Right atrium auricular region (tissue), 2 donors: ENCODE measurements around the gene RAB3D. TPM values are rescaled to one million over a fixed set of nuclear protein-coding genes. Genes with fewer than 3 reads are reported as not detected.

Experiments
- DNase-seq: peaks from one replicate; pipeline ENCODE4 v3.0.0-alpha.2; 2019; ENCODE audit warnings: low spot score
- H3K27ac ChIP-seq, 2 donors: fragments of 200-600 bp; sonication (generic); 1 replicate in 1 of 2; 2 replicates in 1 of 2; pipeline ENCODE4 v1.5.1; 2016 to 2019
- H3K27me3 ChIP-seq, 2 donors: fragments of 200-600 bp; sonication (generic); one replicate each; pipeline versions ENCODE4 v1.5.1 to v1.6.0; 2017 to 2019
- H3K36me3 ChIP-seq: fragments of 200-600 bp; sonication (generic); one replicate; pipeline ENCODE4 v1.5.1; 2016
- H3K4me1 ChIP-seq, 2 donors: fragments of 200-600 bp; sonication (generic); one replicate each; pipeline versions ENCODE4 v1.5.1 to v1.6.0; 2017 to 2019
- H3K4me3 ChIP-seq, 2 donors: fragments of 200-600 bp; sonication (generic); 1 replicate in 1 of 2; 2 replicates in 1 of 2; pipeline ENCODE4 v1.5.1; 2017 to 2019; ENCODE audit warnings: mild to moderate bottlenecking in 1 of 2, moderate library complexity in 1 of 2
- H3K9me3 ChIP-seq, 2 donors: fragments of 200-600 bp; sonication (generic); one replicate each; pipeline ENCODE4 v1.5.1; 2019
- CTCF ChIP-seq, 2 donors: fragments of 200-600 bp; sonication (generic); IDR thresholded peaks; one replicate each; pipeline ENCODE4 v1.5.1; 2019; ENCODE audit warnings: antibody characterized with exemption in 2 of 2
- total RNA-seq, 2 donors: library from RNA; depleted of rRNA; stranded (reverse); fragments of >200 nt; gene quantifications; one replicate each; pipeline ENCODE4 v1.1.0, GENCODE V29; 2016

RAB3D gene
- total RNA-seq, 2 donors from 2014 or later = 6.5 to 11.1 TPM

DNA sequence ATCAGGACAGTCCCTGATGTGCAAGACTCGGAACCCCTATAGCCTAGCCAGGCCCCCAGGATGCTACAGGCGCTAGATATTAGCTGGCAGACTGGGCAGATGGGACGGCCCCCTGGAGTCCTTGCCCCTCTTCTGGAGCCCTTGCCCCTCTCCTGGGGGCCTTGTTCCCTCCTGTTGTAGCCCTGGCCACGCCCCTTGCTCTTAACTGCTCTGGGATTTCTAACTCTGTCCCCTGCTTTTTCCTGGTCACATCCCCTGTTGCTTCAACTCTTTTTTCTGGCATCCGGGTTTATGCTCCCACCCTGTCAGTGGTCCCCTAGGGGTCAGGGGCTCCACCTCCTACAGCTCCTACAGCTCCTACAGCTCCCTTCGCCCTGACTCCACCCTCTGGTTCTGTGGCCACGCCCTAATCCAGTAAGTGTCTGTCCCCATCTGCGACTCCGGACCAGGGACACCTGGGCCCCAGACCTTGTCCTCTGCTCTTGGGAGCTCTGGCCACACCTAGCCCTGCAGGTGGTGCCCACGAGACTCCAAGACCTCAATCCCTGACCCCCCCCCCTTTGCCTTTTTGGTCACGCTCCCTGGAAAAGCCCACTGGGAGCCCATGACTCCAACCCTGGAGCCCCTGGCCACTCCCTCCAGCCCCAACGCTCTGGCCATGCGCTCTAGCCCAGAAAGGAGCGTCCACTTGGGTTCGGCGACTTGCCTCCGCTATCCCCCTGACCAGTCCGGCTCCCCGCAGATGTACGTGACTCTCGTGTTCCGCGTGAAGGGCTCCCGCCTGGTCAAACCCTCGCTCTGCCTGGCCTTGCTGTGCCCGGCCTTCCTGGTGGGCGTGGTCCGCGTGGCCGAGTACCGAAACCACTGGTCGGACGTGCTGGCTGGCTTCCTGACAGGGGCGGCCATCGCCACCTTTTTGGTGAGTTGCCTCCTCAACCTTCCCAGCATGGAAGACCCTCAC is 22.6 kb upstream of the RAB3D start:
- no peaks in the 10 kb centered on the region for H3K9me3 ChIP-seq
- no peak for DNase-seq
- H3K27me3 ChIP-seq = no peaks in the 10 kb centered on the region
- no peaks in the 10 kb centered on the region for H3K4me1 ChIP-seq
- H3K36me3 ChIP-seq = peaks cover 23% of the 10 kb centered on the region
- no peak overlapping the region for H3K4me3 ChIP-seq
- no peak overlapping the region for H3K27ac ChIP-seq
- TF ChIP-seq CTCF (IDR thresholded peaks at IDR 0.05) = no peak

GRCh38 chr19:11361037-11361770 is 21.7 kb upstream of the RAB3D start:
- Histone ChIP-seq H3K27ac (no peak overlapping the region), H3K36me3 (peaks cover 23% of the 10 kb centered on the region), H3K4me3 (no peak overlapping the region), H3K4me1 (peaks cover 0 to 4% of the 10 kb centered on the region in 2 donors), H3K27me3 (no peaks in the 10 kb centered on the region), H3K9me3 (no peaks in the 10 kb centered on the region)
- DNase-seq = no peak
- no peak for TF ChIP-seq CTCF (IDR thresholded peaks at IDR 0.05)

DNA sequence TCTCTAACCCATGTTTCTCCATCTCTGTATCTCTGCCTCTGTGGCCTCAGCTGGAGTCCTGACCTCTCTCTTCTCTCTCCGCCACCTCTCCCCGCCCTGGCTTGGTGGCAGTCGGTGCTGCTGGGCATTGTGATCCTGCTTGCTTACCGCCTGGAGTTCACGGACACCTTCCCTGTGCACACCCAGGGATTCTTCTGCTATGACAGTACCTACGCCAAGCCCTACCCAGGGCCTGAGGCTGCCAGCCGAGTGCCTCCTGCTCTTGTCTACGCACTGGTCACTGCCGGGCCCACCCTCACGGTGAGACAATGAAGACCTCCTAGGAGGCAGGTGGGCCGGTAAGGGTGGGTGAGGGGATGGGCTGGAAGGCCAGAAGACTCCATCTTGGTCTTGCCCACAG is 20.0 kb upstream of the RAB3D start:
- no peak overlapping the region for H3K27ac ChIP-seq
- H3K36me3 ChIP-seq = peaks cover 20% of the 10 kb centered on the region
- no peak for DNase-seq
- H3K9me3 ChIP-seq = no peaks in the 10 kb centered on the region
- TF ChIP-seq CTCF (IDR thresholded peaks at IDR 0.05) = no peak
- H3K27me3 ChIP-seq = no peaks in the 10 kb centered on the region
- no peak overlapping the region for H3K4me3 ChIP-seq
- H3K4me1 ChIP-seq = peaks cover 0 to 16% of the 10 kb centered on the region in 2 donors

GRCh38 chr19:11356676-11357550 is 17.5 kb upstream of the RAB3D start:
- Histone ChIP-seq H3K9me3 (no peaks in the 10 kb centered on the region), H3K27ac (no peak overlapping the region), H3K4me1 (peaks cover 0 to 16% of the 10 kb centered on the region in 2 donors), H3K27me3 (no peaks in the 10 kb centered on the region), H3K4me3 (no peak overlapping the region), H3K36me3 (peaks cover 2% of the 10 kb centered on the region)
- DNase-seq = no peak
- no peak for TF ChIP-seq CTCF (IDR thresholded peaks at IDR 0.05)

- no peaks in the 10 kb centered on the region for H3K27me3 ChIP-seq
- peaks cover 0 to 16% of the 10 kb centered on the region in 2 donors for H3K4me1 ChIP-seq
- H3K36me3 ChIP-seq = no peaks in the 10 kb centered on the region
- peak overlapping the region; percentile 74 to 76 for H3K4me3 ChIP-seq
- peak overlapping the region in 1 of 2 donors; percentile 82 for H3K27ac ChIP-seq
- no peaks in the 10 kb centered on the region for H3K9me3 ChIP-seq
- no peak for TF ChIP-seq CTCF (IDR thresholded peaks at IDR 0.05)
- no peak for DNase-seq
Observed at GRCh38 chr19:11356074-11356397, 16.6 kb upstream of the RAB3D start.
